ENCODE measurements around the gene FFAR4.

Gene FFAR4

DNA sequence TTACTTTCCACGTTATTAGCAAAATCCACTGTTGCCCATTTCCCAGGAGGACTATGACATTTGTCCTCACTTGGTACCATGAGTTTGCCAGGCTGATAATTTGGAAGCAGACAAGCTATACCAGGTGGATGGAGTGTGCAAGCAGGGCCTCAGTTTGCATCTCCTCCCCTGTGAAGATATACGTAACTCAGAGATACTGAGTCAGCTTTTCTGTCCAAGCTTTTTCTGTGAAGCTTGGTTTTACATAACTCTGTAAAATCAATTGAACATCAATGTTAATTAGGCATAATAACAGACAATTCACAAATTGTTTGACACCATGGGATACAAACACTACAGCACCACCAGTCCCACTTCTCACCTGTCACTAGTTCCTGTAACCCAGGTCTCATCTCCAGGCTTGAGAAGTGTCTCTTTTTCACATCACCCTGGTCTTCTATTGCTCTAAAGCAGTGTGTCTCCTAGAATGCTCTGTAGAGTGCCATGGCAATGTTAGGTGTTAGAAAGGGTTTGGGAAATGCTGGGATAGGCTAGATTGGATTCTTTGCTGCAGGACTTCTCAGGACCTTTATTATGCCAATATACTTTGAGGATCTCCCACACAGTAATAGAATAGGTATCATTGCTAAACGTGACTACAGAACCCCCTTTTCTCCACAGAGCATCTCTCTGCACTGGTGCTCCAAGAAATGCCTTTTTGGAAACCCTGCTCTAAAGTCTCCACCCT lies 13.7 kb downstream of the FFAR4 start:
- no peak overlapping the region for H3K4me3 ChIP-seq (ENCODE audit: low read length)
- TF ChIP-seq, protein P1, sequence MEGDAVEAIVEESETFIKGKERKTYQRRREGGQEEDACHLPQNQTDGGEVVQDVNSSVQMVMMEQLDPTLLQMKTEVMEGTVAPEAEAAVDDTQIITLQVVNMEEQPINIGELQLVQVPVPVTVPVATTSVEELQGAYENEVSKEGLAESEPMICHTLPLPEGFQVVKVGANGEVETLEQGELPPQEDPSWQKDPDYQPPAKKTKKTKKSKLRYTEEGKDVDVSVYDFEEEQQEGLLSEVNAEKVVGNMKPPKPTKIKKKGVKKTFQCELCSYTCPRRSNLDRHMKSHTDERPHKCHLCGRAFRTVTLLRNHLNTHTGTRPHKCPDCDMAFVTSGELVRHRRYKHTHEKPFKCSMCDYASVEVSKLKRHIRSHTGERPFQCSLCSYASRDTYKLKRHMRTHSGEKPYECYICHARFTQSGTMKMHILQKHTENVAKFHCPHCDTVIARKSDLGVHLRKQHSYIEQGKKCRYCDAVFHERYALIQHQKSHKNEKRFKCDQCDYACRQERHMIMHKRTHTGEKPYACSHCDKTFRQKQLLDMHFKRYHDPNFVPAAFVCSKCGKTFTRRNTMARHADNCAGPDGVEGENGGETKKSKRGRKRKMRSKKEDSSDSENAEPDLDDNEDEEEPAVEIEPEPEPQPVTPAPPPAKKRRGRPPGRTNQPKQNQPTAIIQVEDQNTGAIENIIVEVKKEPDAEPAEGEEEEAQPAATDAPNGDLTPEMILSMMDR (conservative IDR thresholded peaks at IDR 0.05; ENCODE audit: low read depth, low read length) = no peak
- no peak for DNase-seq (ENCODE audit: low read depth)

DNA sequence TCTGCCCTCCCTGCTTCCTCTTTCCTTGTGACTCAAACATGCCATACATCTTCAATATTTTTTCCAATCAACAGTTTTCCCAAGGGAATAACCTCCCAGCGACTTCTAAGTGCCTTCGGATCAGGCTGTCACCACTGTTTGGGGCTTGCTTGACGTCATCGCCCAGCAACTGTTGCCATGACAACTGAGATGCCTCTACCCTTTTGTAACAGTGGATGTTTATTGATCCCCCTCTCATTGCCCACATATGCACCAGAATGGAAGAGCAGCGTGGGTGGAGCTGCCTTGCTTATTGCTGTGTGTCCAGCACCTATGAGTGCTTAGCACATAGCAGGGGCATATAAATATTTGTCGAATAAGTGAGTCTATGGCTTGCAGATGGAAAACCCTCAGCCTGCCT lies 14.4 kb downstream of the FFAR4 start:
- no peak overlapping the region for H3K4me3 ChIP-seq (ENCODE audit: low read length)
- TF ChIP-seq, protein P1 (conservative IDR thresholded peaks at IDR 0.05; ENCODE audit: low read depth, low read length) = no peak
- peak; percentile 31 for DNase-seq (ENCODE audit: low read depth)

DNA sequence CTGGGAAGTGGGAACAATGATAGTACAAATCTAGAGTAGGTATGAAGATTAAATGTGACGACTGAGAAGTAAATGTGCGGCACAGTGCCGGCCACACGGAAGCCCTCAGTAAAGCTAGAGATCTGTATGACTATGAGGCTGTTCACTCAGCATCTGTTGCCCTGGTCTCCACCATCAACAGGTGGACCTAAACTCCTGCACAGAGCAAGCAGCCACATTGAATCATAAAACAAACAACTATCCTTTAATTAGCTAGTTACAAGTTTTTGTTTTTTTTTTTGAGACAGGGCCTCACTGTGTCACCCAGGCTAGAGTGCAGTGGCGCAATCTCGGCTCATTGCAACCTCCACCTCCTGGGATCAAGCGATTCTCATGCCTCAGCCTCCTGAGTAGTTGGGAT lies 18.0 kb downstream of the FFAR4 start:
- H3K4me3 ChIP-seq (ENCODE audit: low read length) = no peak overlapping the region
- no peak for DNase-seq (ENCODE audit: low read depth)
- TF ChIP-seq, protein P1 (conservative IDR thresholded peaks at IDR 0.05; ENCODE audit: low read depth, low read length) = no peak

DNA sequence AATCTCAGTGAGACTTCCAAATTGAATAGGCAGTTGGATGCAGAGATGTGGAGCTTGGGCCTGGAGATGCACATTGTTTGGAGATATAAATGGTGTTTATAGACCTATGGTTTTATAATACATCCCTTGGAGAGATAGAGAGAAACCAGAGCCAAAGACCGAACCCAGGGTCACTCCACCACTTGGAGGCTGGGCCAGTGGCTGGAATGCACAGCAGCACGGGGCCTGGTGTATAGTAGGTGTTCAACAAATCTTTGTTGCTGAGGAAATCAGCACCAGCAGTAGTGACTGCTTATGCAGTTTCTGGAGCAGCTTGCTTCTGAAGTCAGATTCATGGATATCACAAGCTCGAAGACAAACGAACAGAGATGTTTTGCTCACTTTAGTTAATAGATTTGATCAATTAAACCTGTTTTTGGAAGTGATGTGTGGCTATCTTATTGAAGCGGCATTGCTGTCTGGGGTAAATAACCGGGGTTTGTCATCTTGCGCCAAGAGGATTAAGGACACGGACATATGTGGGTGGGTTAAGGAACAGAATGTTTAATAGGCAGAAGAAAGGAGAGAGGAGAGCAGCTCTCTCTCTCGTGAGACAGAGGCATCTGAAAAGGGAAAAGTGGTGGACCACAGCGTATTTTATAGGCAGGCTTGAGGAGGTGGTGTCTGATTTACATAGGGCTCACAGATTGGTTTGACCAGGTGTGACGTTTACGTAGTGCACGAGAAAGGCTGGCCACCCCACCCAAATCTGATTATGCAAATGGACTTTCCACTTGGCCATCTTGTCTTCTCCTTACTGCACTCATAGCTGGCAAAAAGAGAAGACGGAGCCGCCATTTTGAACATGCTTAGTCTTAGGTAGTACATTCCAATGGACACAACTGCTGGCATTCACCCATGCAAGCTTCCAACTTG lies 23.4 kb downstream of the FFAR4 start:
- TF ChIP-seq, protein P1 (conservative IDR thresholded peaks at IDR 0.05; ENCODE audit: low read depth, low read length) = no peak
- no peak for DNase-seq (ENCODE audit: low read depth)
- H3K4me3 ChIP-seq (ENCODE audit: low read length) = no peak overlapping the region

DNA sequence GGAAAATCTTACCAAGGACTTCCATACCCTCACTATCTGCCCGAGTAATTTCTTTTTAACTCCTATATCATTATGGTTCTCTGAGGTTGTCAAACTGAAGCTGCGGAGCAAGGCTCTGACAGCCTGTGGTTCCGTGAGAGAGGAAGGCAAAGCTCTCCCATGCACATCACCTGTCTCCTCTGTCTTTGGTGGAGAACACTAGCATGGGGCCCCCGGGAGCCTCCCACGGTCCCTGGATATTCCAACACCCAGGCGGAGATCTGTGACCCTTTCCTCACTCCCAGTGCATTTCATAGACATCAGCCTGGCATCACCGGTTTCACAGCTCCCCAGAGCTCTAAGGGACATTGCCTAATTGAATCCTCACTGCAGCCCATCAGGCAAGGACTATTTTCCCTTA lies 24.2 kb downstream of the FFAR4 start:
- DNase-seq (ENCODE audit: low read depth) = no peak
- TF ChIP-seq, protein P1 (conservative IDR thresholded peaks at IDR 0.05; ENCODE audit: low read depth, low read length) = no peak
- H3K4me3 ChIP-seq (ENCODE audit: low read length) = no peak overlapping the region

DNA sequence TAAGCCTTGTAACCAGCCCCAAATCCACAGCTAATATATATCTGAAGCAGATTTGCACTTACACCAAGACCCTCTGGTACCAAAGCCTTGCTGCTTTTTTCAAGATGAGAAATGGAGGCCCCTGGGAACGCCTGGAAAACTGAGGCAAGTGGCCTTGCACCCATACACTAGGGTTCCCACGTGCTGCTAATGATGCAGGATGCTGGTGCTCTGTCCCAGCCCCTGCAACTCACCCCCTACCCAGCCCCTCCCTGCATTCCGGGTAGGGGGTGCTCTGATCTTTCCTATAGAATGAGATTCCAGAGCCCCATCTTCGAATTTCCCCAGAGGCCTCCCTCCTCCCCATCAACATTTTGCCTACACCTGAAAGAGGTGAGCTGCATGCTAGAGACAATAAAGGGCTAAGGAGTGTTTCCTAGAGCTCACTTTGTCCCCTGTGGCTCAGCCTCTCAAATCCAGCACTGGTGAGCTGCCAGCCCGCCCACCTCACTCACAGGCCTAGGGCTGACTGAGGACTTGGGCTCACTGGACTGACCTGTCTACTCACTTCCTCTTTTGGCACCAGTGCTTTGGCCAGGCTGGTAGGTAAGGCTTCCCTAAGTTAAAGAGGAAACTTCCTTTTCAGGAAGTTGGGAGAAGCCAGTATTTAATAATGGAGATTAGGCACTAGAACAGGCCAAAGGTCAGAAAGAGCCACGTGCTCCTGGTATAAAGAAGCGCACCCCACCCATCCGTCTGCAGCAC lies 24.8 kb downstream of the FFAR4 start:
- no peak overlapping the region for H3K4me3 ChIP-seq (ENCODE audit: low read length)
- TF ChIP-seq, protein P1 (conservative IDR thresholded peaks at IDR 0.05; ENCODE audit: low read depth, low read length) = no peak
- no peak for DNase-seq (ENCODE audit: low read depth)

Data from retinal pigment epithelial cell (primary cell).